ENCODE results near the gene OGT. TPM values are rescaled to one million over a fixed set of nuclear protein-coding genes. Genes with fewer than 3 reads are reported as not detected.

The OGT gene
- total and polyA plus RNA-seq, 10 of the 15 experiments (the other 5 are each of a cell fraction or from before 2014, with no cell fraction given): 38.2 to 671 (median 107) TPM

DNA sequence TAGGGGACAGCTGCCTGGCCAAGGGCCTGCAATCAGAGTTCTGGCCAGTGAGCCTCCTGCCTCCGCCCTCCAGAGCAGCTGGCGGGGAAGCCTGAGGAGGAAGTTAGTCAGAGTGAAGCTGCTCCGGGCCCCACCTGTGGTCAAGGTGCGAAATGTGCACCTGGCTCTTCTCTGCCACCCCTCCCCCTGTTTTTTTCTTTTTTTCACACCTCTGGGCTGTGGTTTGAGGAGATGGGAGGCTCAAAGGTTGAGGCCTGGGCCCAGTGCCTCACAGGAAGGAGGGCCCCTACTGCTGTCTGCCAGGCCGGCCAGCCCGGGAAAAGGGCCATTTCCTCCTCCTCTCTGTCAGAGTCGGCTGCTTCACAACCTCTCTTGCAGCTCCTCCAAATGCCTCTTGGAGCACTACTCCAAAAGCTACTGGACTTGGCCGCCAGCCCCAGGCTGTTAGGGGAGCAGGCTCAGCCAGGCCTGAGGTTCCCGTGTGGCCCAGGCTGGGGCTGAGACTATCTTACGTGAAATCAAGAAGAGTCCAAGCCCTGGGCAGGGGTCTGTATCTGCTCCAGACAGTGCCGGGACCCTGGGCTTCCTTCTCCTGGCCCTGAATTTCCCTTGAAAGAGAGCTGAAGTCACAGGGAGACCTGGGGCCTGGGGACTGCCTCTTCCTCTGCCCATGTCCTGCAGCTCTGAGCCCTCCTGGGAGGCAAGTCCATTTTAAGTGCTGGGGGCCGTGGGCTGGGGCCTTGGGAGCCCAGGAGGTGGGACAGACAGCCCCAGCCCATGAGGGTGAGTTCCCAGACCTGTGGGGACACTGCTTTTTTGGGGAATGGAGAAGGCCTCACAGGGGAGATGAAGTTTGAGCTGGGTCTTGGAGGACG lies 89.9 kb downstream of the OGT start (continued):
- TF ChIP-seq KDM1A (IDR thresholded peaks at IDR 0.05; ENCODE audit: borderline replicate concordance): no peak
- TF ChIP-seq ZNF622 (IDR thresholded peaks at IDR 0.05): no peak
- TF ChIP-seq, protein P1, sequence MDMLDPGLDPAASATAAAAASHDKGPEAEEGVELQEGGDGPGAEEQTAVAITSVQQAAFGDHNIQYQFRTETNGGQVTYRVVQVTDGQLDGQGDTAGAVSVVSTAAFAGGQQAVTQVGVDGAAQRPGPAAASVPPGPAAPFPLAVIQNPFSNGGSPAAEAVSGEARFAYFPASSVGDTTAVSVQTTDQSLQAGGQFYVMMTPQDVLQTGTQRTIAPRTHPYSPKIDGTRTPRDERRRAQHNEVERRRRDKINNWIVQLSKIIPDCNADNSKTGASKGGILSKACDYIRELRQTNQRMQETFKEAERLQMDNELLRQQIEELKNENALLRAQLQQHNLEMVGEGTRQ (IDR thresholded peaks at IDR 0.05; ENCODE audit: borderline replicate concordance, low read depth, low read length): no peak
- TF ChIP-seq HDGF (IDR thresholded peaks at IDR 0.05): no peak
- peak; percentile 95 for TF ChIP-seq NR2F1 (conservative IDR thresholded peaks at IDR 0.05)
- no peak; the same call in 1 of the 2 replicates for TF ChIP-seq TCF7 (IDR thresholded peaks at IDR 0.05; ENCODE audit: borderline replicate concordance)
- TF ChIP-seq WRNIP1 (IDR thresholded peaks at IDR 0.05; ENCODE audit: borderline replicate concordance, low read depth, low read length): no peak
- peak; percentile 88 for TF ChIP-seq BMI1 (IDR thresholded peaks at IDR 0.05; ENCODE audit: borderline replicate concordance)
- TF ChIP-seq IKZF2 (IDR thresholded peaks at IDR 0.05): peak; percentile 99
- no peak for TF ChIP-seq PML (IDR thresholded peaks at IDR 0.05; ENCODE audit: low read length)
- peak; percentile 85 for TF ChIP-seq MEF2B (IDR thresholded peaks at IDR 0.05; ENCODE audit: partially characterized antibody, poor library complexity, severe bottlenecking)
- peak in 1 of 2 experiments; percentile 90; a peak in 2 of 4 replicates for TF ChIP-seq ETV6 (conservative IDR thresholded peaks at IDR 0.05 in 1 of 2, IDR thresholded peaks at IDR 0.05 in 1 of 2; ENCODE audit: borderline replicate concordance in 1 of 2, low read depth in 1 of 2)
- TF ChIP-seq ZNF384 (IDR thresholded peaks at IDR 0.05; ENCODE audit: borderline replicate concordance, low read depth, low read length): peak; percentile 90
- TF ChIP-seq JUND (IDR thresholded peaks at IDR 0.05; ENCODE audit: low read depth, low read length): peak; percentile 64; the same call in 1 of the 2 replicates
- no peak for TF ChIP-seq E4F1 (IDR thresholded peaks at IDR 0.05; ENCODE audit: borderline replicate concordance, partially characterized antibody)
- no peak for TF ChIP-seq POLR2AphosphoS2 (IDR thresholded peaks at IDR 0.05; ENCODE audit: low read depth, low read length)
- no peak for TF ChIP-seq CEBPB (IDR thresholded peaks at IDR 0.05; ENCODE audit: borderline replicate concordance in 1 of 2, low read depth in 2 of 2, low read length in 2 of 2)
- TF ChIP-seq MYB (IDR thresholded peaks at IDR 0.05; ENCODE audit: borderline replicate concordance, low read depth, low read length): peak; percentile 66; the same call in 1 of the 2 replicates
- TF ChIP-seq, protein P2, sequence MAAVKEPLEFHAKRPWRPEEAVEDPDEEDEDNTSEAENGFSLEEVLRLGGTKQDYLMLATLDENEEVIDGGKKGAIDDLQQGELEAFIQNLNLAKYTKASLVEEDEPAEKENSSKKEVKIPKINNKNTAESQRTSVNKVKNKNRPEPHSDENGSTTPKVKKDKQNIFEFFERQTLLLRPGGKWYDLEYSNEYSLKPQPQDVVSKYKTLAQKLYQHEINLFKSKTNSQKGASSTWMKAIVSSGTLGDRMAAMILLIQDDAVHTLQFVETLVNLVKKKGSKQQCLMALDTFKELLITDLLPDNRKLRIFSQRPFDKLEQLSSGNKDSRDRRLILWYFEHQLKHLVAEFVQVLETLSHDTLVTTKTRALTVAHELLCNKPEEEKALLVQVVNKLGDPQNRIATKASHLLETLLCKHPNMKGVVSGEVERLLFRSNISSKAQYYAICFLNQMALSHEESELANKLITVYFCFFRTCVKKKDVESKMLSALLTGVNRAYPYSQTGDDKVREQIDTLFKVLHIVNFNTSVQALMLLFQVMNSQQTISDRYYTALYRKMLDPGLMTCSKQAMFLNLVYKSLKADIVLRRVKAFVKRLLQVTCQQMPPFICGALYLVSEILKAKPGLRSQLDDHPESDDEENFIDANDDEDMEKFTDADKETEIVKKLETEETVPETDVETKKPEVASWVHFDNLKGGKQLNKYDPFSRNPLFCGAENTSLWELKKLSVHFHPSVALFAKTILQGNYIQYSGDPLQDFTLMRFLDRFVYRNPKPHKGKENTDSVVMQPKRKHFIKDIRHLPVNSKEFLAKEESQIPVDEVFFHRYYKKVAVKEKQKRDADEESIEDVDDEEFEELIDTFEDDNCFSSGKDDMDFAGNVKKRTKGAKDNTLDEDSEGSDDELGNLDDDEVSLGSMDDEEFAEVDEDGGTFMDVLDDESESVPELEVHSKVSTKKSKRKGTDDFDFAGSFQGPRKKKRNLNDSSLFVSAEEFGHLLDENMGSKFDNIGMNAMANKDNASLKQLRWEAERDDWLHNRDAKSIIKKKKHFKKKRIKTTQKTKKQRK (IDR thresholded peaks at IDR 0.05; ENCODE audit: low read depth, low read length): no peak
- TF ChIP-seq SPI1 (IDR thresholded peaks at IDR 0.05; ENCODE audit: borderline replicate concordance, insufficient read depth, low read depth, low read length): 0 out of 2 replicates have a peak, but pooled peaks have one; percentile 5
- TF ChIP-seq MXI1 (IDR thresholded peaks at IDR 0.05; ENCODE audit: low read depth, low read length): no peak

Measured in GM12878 (cell line).